WTC11 (cell line): Measurements from ENCODE around the gene EXOC6. TPM values are rescaled to one million over a fixed set of nuclear protein-coding genes. Genes with fewer than 3 reads are reported as not detected.

Experiments
- ATAC-seq: fragments of 200-7000 bp; cut with Tn5 transposase; 2 replicates; pipeline ENCODE4 v1.10.0; 2021; ENCODE audit warnings: mild to moderate bottlenecking, moderate library complexity
- CTCF ChIA-PET: fragments of 300-600 bp; sonication (Branson Sonifier 250); formaldehyde crosslinking; loops from one replicate; lab custom pipeline; 2021; ENCODE audit warnings: antibody characterized with exemption; lab: Charles Lee
- POLR2A ChIA-PET: fragments of 350-600 bp; sonication (Branson Sonifier 250); formaldehyde crosslinking; loops from one replicate; lab custom pipeline; 2021; ENCODE audit warnings: antibody characterized with exemption; lab: Charles Lee
- DNase-seq: peaks from one replicate; pipeline ENCODE4 v3.0.0; 2021; ENCODE audit warnings: low spot score
- H3K27ac Mint-ChIP-seq: 2 replicates; pipeline ENCODE4 v1.8.0; 2021; ENCODE audit warnings: mixed read lengths
- H3K27me3 Mint-ChIP-seq: 2 replicates; pipeline ENCODE4 v1.8.0; 2021; ENCODE audit warnings: low read depth, mild to moderate bottlenecking, moderate library complexity, mixed read lengths
- H3K36me3 Mint-ChIP-seq: 2 replicates; pipeline ENCODE4 v1.8.0; 2021; ENCODE audit warnings: mixed read lengths
- H3K4me1 Mint-ChIP-seq: 2 replicates; pipeline ENCODE4 v1.8.0; 2022; ENCODE audit warnings: mixed read lengths
- H3K4me3 Mint-ChIP-seq: 2 replicates; pipeline ENCODE4 v1.8.0; 2021; ENCODE audit warnings: mild to moderate bottlenecking, moderate library complexity, mixed read lengths
- H3K9me3 Mint-ChIP-seq: 2 replicates; pipeline ENCODE4 v1.8.0; 2021; ENCODE audit warnings: mixed read lengths
- AR ChIP-seq: fragments of 250-450 bp; sonication (Bioruptor Pico); IDR thresholded peaks from 2 replicates; pipeline ENCODE4 v1.9.0; 2021; ENCODE audit warnings: mild to moderate bottlenecking
- CREB1 ChIP-seq: sonication (generic); formaldehyde crosslinking; IDR thresholded peaks from 2 replicates; pipeline ENCODE4 v1.8.0; 2023; ENCODE audit warnings: mild to moderate bottlenecking, missing genetic modification reagents
- CTCF ChIP-seq: fragments of 200-600 bp; IDR thresholded peaks from 2 replicates; pipeline ENCODE4 v1.8.0; 2022; ENCODE audit warnings: antibody characterized with exemption
- E2F1 ChIP-seq: sonication (generic); formaldehyde crosslinking; IDR thresholded peaks from 2 replicates; pipeline ENCODE4 v1.8.0; 2022; ENCODE audit warnings: mild to moderate bottlenecking, missing genetic modification reagents
- ESRRA ChIP-seq: sonication (generic); formaldehyde crosslinking; IDR thresholded peaks from 2 replicates; pipeline ENCODE4 v1.8.1; 2022; ENCODE audit warnings: mild to moderate bottlenecking, missing genetic modification reagents, borderline replicate concordance
- FOXK1 ChIP-seq: sonication (generic); formaldehyde crosslinking; IDR thresholded peaks from 2 replicates; pipeline ENCODE4 v1.8.0; 2022; ENCODE audit warnings: mild to moderate bottlenecking, moderate library complexity, missing genetic modification reagents
- FOXP1 ChIP-seq: sonication (generic); formaldehyde crosslinking; IDR thresholded peaks from 2 replicates; pipeline ENCODE4 v1.8.0; 2022; ENCODE audit warnings: missing genetic modification reagents, mild to moderate bottlenecking, moderate library complexity, borderline replicate concordance
- JUN ChIP-seq: sonication (generic); formaldehyde crosslinking; IDR thresholded peaks from 2 replicates; pipeline ENCODE4 v1.8.0; 2023; ENCODE audit warnings: mild to moderate bottlenecking, missing genetic modification reagents
- NFYB ChIP-seq: sonication (generic); formaldehyde crosslinking; conservative IDR thresholded peaks from 2 replicates; pipeline ENCODE4 v1.8.0; 2022; ENCODE audit warnings: low read depth, missing genetic modification reagents
- NR2C2 ChIP-seq: sonication (generic); formaldehyde crosslinking; IDR thresholded peaks from 2 replicates; pipeline ENCODE4 v1.8.0; 2022; ENCODE audit warnings: mild to moderate bottlenecking, missing genetic modification reagents
- NR3C1 ChIP-seq: sonication (generic); formaldehyde crosslinking; conservative IDR thresholded peaks from 2 replicates; pipeline ENCODE4 v1.8.1; 2023; ENCODE audit warnings: low read depth, mild to moderate bottlenecking, missing genetic modification reagents
- PRDM15 ChIP-seq: sonication (generic); formaldehyde crosslinking; IDR thresholded peaks from 2 replicates; pipeline ENCODE4 v1.8.0; 2022; ENCODE audit warnings: missing genetic modification reagents
- RELA ChIP-seq: sonication (generic); formaldehyde crosslinking; IDR thresholded peaks from 2 replicates; pipeline ENCODE4 v1.8.1; 2022; ENCODE audit warnings: missing genetic modification reagents, mild to moderate bottlenecking, borderline replicate concordance
- SOX15 ChIP-seq: fragments of 250-450 bp; sonication (Bioruptor Pico); IDR thresholded peaks from 2 replicates; pipeline ENCODE4 v1.9.0; 2021; ENCODE audit warnings: mild to moderate bottlenecking
- TEAD1 ChIP-seq: sonication (generic); formaldehyde crosslinking; IDR thresholded peaks from 2 replicates; pipeline ENCODE4 v1.8.0; 2022; ENCODE audit warnings: mild to moderate bottlenecking, missing genetic modification reagents
- TP53 ChIP-seq: sonication (generic); formaldehyde crosslinking; IDR thresholded peaks from 2 replicates; pipeline ENCODE4 v1.8.1; 2023; ENCODE audit warnings: mild to moderate bottlenecking, missing genetic modification reagents
- USF2 ChIP-seq: sonication (generic); formaldehyde crosslinking; IDR thresholded peaks from 2 replicates; pipeline ENCODE4 v1.8.1; 2023; ENCODE audit warnings: mild to moderate bottlenecking, missing genetic modification reagents, moderate library complexity
- ZNF396 ChIP-seq: fragments of 250-450 bp; sonication (Bioruptor Pico); IDR thresholded peaks from 2 replicates; pipeline ENCODE4 v1.8.0; 2021; ENCODE audit warnings: mild to moderate bottlenecking, moderate library complexity, borderline replicate concordance
- ZNF423 ChIP-seq: fragments of 250-450 bp; sonication (Bioruptor Pico); IDR thresholded peaks from 2 replicates; pipeline ENCODE4 v2.1.2; 2022; ENCODE audit warnings: mild to moderate bottlenecking, moderate library complexity
- ZNF671 ChIP-seq: fragments of 250-450 bp; sonication (Bioruptor Pico); IDR thresholded peaks from 2 replicates; pipeline ENCODE4 v1.8.0; 2021; ENCODE audit warnings: mild to moderate bottlenecking
- total RNA-seq: library from RNA; stranded (reverse); gene quantifications from 3 replicates; pipeline ENCODE4 v1.2.3, GENCODE V29; 2021

Gene EXOC6
- total RNA-seq, 1 experiment from 2014 or later = 5.0 TPM

- POLR2A ChIA-PET = no interaction called here
- no peaks in the 10 kb centered on the region for H3K36me3 Mint-ChIP-seq
- no peak overlapping the region for H3K27ac Mint-ChIP-seq
- no peaks in the 10 kb centered on the region for H3K9me3 Mint-ChIP-seq
- TF ChIP-seq TEAD1 = no peak
- TF ChIP-seq ZNF423 (CRISPR knock-in tag) = no peak
- TF ChIP-seq NFYB (CRISPR knock-in tag) = no peak
- TF ChIP-seq CTCF = no peak
- TF ChIP-seq USF2 (CRISPR knock-in tag) = peak; percentile 30; the same call in 1 of the 2 replicates
- TF ChIP-seq ZNF396 (CRISPR knock-in tag) = no peak
- no peaks in the 10 kb centered on the region; the same call in none of the 2 replicates for H3K27me3 Mint-ChIP-seq
- CTCF ChIA-PET = interaction anchor here (0.6 to 1.3 kb wide), 2 partner anchors 28 to 592 kb away, joined by 3 read pairs; no protein-coding TSS in a partner anchor
- no peaks in the 10 kb centered on the region for H3K4me1 Mint-ChIP-seq
- H3K4me3 Mint-ChIP-seq = no peak overlapping the region
- DNase-seq (no peak), ATAC-seq (no peak)
Measured at GRCh38 chr10:92814790-92815189, 33.5 kb upstream of the EXOC6 start.

- POLR2A ChIA-PET = no interaction called here
- CTCF ChIA-PET = no interaction called here
- no peaks in the 10 kb centered on the region; the same call in none of the 2 replicates for H3K27me3 Mint-ChIP-seq
- H3K4me1 Mint-ChIP-seq = no peaks in the 10 kb centered on the region
- no peak overlapping the region for H3K4me3 Mint-ChIP-seq
- H3K36me3 Mint-ChIP-seq = no peaks in the 10 kb centered on the region
- H3K27ac Mint-ChIP-seq = no peak overlapping the region
- no peaks in the 10 kb centered on the region for H3K9me3 Mint-ChIP-seq
- TF ChIP-seq JUN (CRISPR knock-in tag) (no peak), PRDM15 (CRISPR knock-in tag) (no peak), FOXK1 (CRISPR knock-in tag) (no peak), TEAD1 (no peak), SOX15 (CRISPR knock-in tag) (no peak), NR2C2 (no peak), NFYB (CRISPR knock-in tag) (no peak), TP53 (CRISPR knock-in tag) (no peak), FOXP1 (no peak)
- no peak for ATAC-seq
- DNase-seq = no peak
Measured at GRCh38 chr10:92816091-92816531, 32.2 kb upstream of the EXOC6 start.

- no peak overlapping the region for H3K4me3 Mint-ChIP-seq
- ChIA-PET POLR2A (no interaction called here), CTCF (interaction anchor here (0.6 to 1.9 kb wide), 5 partner anchors 17 to 133 kb away, joined by 3 to 8 read pairs (median 5); no protein-coding TSS in a partner anchor)
- peaks cover 6% of the 10 kb centered on the region for H3K4me1 Mint-ChIP-seq
- no peaks in the 10 kb centered on the region for H3K36me3 Mint-ChIP-seq
- H3K27me3 Mint-ChIP-seq = no peaks in the 10 kb centered on the region; the same call in 1 of the 2 replicates
- H3K9me3 Mint-ChIP-seq = no peaks in the 10 kb centered on the region
- ATAC-seq = peak; percentile 57; the same call in 1 of the 2 replicates
- no peak overlapping the region; the same call in 1 of the 2 replicates for H3K27ac Mint-ChIP-seq
- DNase-seq = no peak
- TF ChIP-seq FOXP1 = no peak
- no peak for TF ChIP-seq CREB1
- no peak for TF ChIP-seq ESRRA
- no peak for TF ChIP-seq NR3C1 (CRISPR knock-in tag)
- no peak for TF ChIP-seq RELA (CRISPR knock-in tag)
- TF ChIP-seq ZNF671 (CRISPR knock-in tag) = no peak
- no peak for TF ChIP-seq TP53 (CRISPR knock-in tag)
- no peak for TF ChIP-seq USF2 (CRISPR knock-in tag)
- TF ChIP-seq NR2C2 = no peak
- TF ChIP-seq AR = no peak
- TF ChIP-seq E2F1 (CRISPR knock-in tag) = no peak
Measured at GRCh38 chr10:92822060-92822634, 26.2 kb upstream of the EXOC6 start.
